Loucy (cell line): ENCODE measurements around the gene PPL.

Experiments used
- EZH2phosphoT487 ChIP-seq: fragments of 200-600 bp; IDR thresholded peaks from 2 replicates; pipeline ENCODE4 v1.6.1; 2018; ENCODE audit warnings: antibody characterized with exemption, mild to moderate bottlenecking, moderate library complexity, borderline replicate concordance
- TF ChIP-seq, protein P1 (sequence below): fragments of 200-600 bp; sonication (generic); conservative IDR thresholded peaks from 2 replicates; pipeline ENCODE4 v1.5.1; 2014; ENCODE audit warnings: mild to moderate bottlenecking, antibody characterized with exemption, low read length

DNA sequence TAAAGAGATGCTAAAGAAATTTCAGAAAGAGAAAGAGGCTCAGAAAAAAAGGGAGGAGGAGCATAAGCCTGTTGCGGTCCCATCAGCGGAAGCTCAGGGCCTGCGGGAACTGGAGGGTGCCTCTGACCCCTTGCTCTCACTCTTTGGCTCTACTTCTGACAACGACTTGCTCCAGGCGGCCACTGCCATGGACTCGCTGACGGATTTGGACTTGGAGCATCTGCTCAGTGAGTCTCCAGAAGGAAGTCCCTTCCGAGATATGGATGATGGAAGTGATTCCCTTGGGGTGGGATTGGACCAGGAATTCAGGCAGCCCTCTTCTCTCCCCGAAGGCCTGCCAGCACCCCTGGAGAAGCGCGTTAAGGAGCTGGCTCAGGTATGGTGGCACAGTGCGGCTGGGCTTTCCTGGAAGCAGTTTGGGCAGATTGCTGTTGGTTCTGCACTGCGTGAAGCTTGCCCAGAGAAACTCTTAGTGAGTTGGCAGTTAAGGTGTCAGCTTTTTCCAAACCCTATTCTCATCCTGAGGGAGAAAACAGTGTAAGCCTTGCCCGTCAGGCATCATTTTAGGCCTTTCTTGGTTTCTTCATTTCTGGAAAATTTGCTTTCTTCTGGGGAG lies 76.1 kb downstream of the PPL start:
- TF ChIP-seq, protein P1, sequence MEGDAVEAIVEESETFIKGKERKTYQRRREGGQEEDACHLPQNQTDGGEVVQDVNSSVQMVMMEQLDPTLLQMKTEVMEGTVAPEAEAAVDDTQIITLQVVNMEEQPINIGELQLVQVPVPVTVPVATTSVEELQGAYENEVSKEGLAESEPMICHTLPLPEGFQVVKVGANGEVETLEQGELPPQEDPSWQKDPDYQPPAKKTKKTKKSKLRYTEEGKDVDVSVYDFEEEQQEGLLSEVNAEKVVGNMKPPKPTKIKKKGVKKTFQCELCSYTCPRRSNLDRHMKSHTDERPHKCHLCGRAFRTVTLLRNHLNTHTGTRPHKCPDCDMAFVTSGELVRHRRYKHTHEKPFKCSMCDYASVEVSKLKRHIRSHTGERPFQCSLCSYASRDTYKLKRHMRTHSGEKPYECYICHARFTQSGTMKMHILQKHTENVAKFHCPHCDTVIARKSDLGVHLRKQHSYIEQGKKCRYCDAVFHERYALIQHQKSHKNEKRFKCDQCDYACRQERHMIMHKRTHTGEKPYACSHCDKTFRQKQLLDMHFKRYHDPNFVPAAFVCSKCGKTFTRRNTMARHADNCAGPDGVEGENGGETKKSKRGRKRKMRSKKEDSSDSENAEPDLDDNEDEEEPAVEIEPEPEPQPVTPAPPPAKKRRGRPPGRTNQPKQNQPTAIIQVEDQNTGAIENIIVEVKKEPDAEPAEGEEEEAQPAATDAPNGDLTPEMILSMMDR, result no peak
- no peak for TF ChIP-seq EZH2phosphoT487
